ENCODE measurements around the gene TMPRSS2.

- no peak for TF ChIP-seq RAD21 (IDR thresholded peaks at IDR 0.05; ENCODE audit: low read depth)
- no peak for TF ChIP-seq CTCF (IDR thresholded peaks at IDR 0.05 in 2 of 3, conservative IDR thresholded peaks at IDR 0.05 in 1 of 3; ENCODE audit: borderline replicate concordance in 1 of 3, insufficient read depth in 1 of 3, low read depth in 2 of 3, low read length in 2 of 3)
- no peak for TF ChIP-seq POLR2A (IDR thresholded peaks at IDR 0.05; ENCODE audit: borderline replicate concordance, extremely low read depth, insufficient read depth, insufficient read length)
- TF ChIP-seq EGR1 (IDR thresholded peaks at IDR 0.05; ENCODE audit: low read depth): no peak
- no peak for TF ChIP-seq EZH2 (IDR thresholded peaks at IDR 0.05)
- no peak for TF ChIP-seq TCF7L2 (IDR thresholded peaks at IDR 0.05; ENCODE audit: borderline replicate concordance, extremely low read depth, insufficient read depth, insufficient read length)
- TF ChIP-seq POLR2AphosphoS5 (IDR thresholded peaks at IDR 0.05; ENCODE audit: low read depth, low read length): no peak
- no peak for TF ChIP-seq CBX3 (IDR thresholded peaks at IDR 0.05; ENCODE audit: low read depth)
- TF ChIP-seq CEBPB (IDR thresholded peaks at IDR 0.05; ENCODE audit: low read depth): no peak
- TF ChIP-seq ATF3 (IDR thresholded peaks at IDR 0.05): no peak
- TF ChIP-seq ZBTB33 (IDR thresholded peaks at IDR 0.05; ENCODE audit: extremely low read depth, insufficient replicate concordance, low read length): no peak
Observed at GRCh38 chr21:41482301-41482700, 25.7 kb downstream of the TMPRSS2 start.

All from HCT116 (cell line).